HEK293 (cell line): Measurements from ENCODE around the gene LYPD4.

ENCODE experiments used
- CTCF ChIP-seq: fragments of 450-650 bp; formaldehyde crosslinking; IDR thresholded peaks from 2 replicates; pipeline ENCODE4 v1.5.1; 2016; ENCODE audit warnings: missing biosample characterization, missing genetic modification characterization
- PRDM10 ChIP-seq: fragments of 450-650 bp; formaldehyde crosslinking; IDR thresholded peaks from 2 replicates; pipeline ENCODE4 v1.5.1; 2016; ENCODE audit warnings: missing biosample characterization, missing genetic modification characterization
- REST ChIP-seq: fragments of 450-650 bp; formaldehyde crosslinking; IDR thresholded peaks from 2 replicates; pipeline ENCODE4 v1.5.1; 2016; ENCODE audit warnings: missing biosample characterization, missing genetic modification characterization
- SP7 ChIP-seq: fragments of 450-650 bp; formaldehyde crosslinking; IDR thresholded peaks from 2 replicates; pipeline ENCODE4 v1.5.1; 2016; ENCODE audit warnings: missing biosample characterization, missing genetic modification characterization
- ZBTB11 ChIP-seq: fragments of 450-650 bp; formaldehyde crosslinking; conservative IDR thresholded peaks from 2 replicates; pipeline ENCODE4 v1.5.1; 2016; ENCODE audit warnings: low read depth, missing biosample characterization, missing genetic modification characterization
- ZBTB44 ChIP-seq: fragments of 450-650 bp; IDR thresholded peaks from 2 replicates; pipeline ENCODE4 v1.5.1; 2018; ENCODE audit warnings: missing biosample characterization, mild to moderate bottlenecking, missing genetic modification characterization
- ZNF10 ChIP-seq: fragments of 450-650 bp; formaldehyde crosslinking; IDR thresholded peaks from 2 replicates; pipeline ENCODE4 v1.5.1; 2017; ENCODE audit warnings: missing biosample characterization, missing genetic modification characterization
- ZNF302 ChIP-seq: fragments of 450-650 bp; formaldehyde crosslinking; IDR thresholded peaks from 2 replicates; pipeline ENCODE4 v1.5.1; 2016; ENCODE audit warnings: missing biosample characterization, missing genetic modification characterization, low read depth
- ZNF311 ChIP-seq: fragments of 450-650 bp; formaldehyde crosslinking; IDR thresholded peaks from 2 replicates; pipeline ENCODE4 v1.5.1; 2017; ENCODE audit warnings: missing biosample characterization, missing genetic modification characterization, borderline replicate concordance
- ZNF513 ChIP-seq: fragments of 450-650 bp; IDR thresholded peaks from 2 replicates; pipeline ENCODE4 v1.5.1; 2018; ENCODE audit warnings: missing biosample characterization, missing genetic modification characterization
- ZNF548 ChIP-seq: fragments of 450-650 bp; formaldehyde crosslinking; IDR thresholded peaks from 2 replicates; pipeline ENCODE4 v1.5.1; 2016; ENCODE audit warnings: missing biosample characterization, missing genetic modification characterization
- ZNF664 ChIP-seq: fragments of 450-650 bp; formaldehyde crosslinking; IDR thresholded peaks from 2 replicates; pipeline ENCODE4 v1.5.1; 2016; ENCODE audit warnings: missing biosample characterization, missing genetic modification characterization
- ZNF76 ChIP-seq: fragments of 450-650 bp; formaldehyde crosslinking; IDR thresholded peaks from 2 replicates; pipeline ENCODE4; 2016; ENCODE audit warnings: low read depth, missing biosample characterization, missing genetic modification characterization, borderline replicate concordance
- TF ChIP-seq, protein P1 (sequence below): fragments of 450-650 bp; formaldehyde crosslinking; IDR thresholded peaks from 2 replicates; pipeline ENCODE4 v1.5.1; 2016; ENCODE audit warnings: missing biosample characterization, missing genetic modification characterization

- TF ChIP-seq CTCF (tag by site-specific recombination) (no peak), ZNF76 (no peak), ZNF10 (tag by site-specific recombination) (no peak), ZBTB44 (tag by site-specific recombination) (no peak), ZNF302 (tag by site-specific recombination) (no peak), ZNF664 (no peak), ZNF513 (no peak), SP7 (tag by site-specific recombination) (no peak), ZNF311 (tag by site-specific recombination) (no peak), ZBTB11 (tag by site-specific recombination) (no peak), PRDM10 (tag by site-specific recombination) (no peak), ZNF548 (tag by site-specific recombination) (no peak), REST (tag by site-specific recombination) (no peak)
- TF ChIP-seq, protein P1, sequence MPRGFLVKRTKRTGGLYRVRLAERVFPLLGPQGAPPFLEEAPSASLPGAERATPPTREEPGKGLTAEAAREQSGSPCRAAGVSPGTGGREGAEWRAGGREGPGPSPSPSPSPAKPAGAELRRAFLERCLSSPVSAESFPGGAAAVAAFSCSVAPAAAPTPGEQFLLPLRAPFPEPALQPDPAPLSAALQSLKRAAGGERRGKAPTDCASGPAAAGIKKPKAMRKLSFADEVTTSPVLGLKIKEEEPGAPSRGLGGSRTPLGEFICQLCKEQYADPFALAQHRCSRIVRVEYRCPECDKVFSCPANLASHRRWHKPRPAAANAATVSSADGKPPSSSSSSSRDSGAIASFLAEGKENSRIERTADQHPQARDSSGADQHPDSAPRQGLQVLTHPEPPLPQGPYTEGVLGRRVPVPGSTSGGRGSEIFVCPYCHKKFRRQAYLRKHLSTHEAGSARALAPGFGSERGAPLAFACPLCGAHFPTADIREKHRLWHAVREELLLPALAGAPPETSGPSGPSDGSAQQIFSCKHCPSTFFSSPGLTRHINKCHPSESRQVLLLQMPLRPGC (tag by site-specific recombination), result no peak
These were observed 24.5 kb upstream of the LYPD4 start for GRCh38 chr19:41868989-41869300.
